Measurements from ENCODE around the gene ST6GALNAC1.
"Not testable (repeated sequence)": the region's sequence is repeated elsewhere in the genome, so short reads cannot be mapped to it uniquely, and the experiment has no call there.

Gene ST6GALNAC1

GRCh38 chr17:76611080-76611749 lies 32.3 kb downstream of the ST6GALNAC1 start:
- DNase-seq: not testable (repeated sequence)

DNA sequence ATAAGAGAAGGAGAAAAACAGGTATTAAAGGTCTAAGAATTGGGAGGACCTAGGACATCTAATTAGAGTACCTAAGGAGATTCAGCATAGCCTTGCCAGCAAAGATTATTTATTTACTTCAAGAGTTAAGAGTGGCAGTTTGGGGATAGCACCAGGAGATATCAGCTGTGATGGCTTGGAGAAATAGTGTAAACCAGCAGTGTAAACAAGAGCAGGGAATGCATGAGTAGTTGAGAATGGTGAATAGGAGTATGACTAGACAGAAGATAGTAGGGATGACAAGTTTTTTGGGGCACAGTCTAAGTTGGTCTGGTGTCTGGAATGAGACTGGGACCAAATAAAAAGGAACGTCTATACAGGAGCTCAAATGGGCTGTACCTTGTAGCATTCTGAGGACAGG lies 36.9 kb downstream of the ST6GALNAC1 start:
- DNase-seq: not testable (repeated sequence)

GRCh38 chr17:76601065-76601464 lies 42.5 kb downstream of the ST6GALNAC1 start:
- DNase-seq: no peak

GRCh38 chr17:76599694-76600460 lies 43.7 kb downstream of the ST6GALNAC1 start:
- no peak for DNase-seq

GRCh38 chr17:76598004-76598439 lies 45.5 kb downstream of the ST6GALNAC1 start:
- DNase-seq: no peak

DNA sequence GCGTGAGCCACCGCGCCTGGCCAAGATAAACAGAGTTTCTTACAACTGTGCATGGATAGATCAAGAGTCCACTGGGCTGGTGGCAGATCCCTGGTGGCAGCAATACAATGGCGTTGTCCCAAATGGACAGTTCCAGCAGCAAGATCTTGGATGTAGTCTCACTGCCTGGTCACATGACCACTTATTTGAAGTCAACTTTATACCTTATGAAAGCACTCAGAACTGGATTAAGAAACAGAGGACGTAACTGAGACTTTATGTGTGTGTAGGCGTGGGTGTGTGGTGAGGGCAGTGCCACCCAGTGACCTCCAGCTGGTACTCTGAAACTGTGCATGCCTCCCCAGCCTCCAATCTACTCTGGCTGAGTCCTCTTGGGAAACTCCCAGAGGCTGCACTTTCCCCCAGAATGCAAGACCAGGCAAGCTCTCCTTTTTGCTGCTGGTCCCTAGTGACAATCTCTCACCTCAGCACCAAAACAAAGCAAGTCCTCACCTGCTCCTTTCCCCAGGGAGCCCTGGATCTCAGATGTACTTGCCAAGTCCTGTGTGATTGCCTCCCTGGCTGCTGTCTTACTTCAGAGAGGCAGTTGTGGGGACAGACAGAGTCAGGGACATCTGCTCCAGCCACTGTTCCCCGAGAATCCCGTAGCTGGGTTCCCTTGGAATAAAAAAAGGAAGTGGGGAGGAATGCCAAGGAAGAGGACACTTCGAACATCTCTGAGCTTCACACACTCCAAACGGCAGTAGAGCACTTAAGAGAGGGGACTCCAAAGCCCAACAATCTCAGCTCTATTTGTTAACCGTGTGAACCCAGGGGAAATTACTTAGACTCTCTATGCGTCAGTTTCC lies 46.2 kb downstream of the ST6GALNAC1 start:
- no peak for DNase-seq

- DNase-seq: no peak
Observed at GRCh38 chr17:76594690-76595089, 48.9 kb downstream of the ST6GALNAC1 start.

- DNase-seq: no peak
Observed at GRCh38 chr17:76593959-76594358, 49.6 kb downstream of the ST6GALNAC1 start.

- DNase-seq: no peak
Observed at GRCh38 chr17:76593384-76593826, 50.2 kb downstream of the ST6GALNAC1 start.

DNA sequence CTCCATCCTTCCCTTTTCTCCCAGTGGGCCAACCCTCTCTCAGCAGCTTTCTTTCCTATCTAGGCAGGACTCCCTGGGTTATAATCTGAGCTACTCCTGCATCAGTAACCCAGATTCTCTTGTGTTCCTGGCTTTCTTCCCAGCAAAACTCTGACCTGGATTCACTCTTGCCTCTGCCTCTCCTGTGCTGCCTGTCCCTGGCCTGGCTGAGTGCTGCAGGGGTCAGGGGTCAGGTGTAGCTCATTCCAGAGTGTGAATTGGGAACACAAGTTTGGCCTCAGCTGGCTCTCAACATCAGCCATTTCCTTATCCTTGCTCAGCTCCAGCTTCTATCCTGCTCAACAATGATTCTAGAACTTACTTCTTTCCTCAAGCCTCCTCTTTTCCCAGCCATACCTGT lies 55.4 kb downstream of the ST6GALNAC1 start:
- no peak for DNase-seq

DNA sequence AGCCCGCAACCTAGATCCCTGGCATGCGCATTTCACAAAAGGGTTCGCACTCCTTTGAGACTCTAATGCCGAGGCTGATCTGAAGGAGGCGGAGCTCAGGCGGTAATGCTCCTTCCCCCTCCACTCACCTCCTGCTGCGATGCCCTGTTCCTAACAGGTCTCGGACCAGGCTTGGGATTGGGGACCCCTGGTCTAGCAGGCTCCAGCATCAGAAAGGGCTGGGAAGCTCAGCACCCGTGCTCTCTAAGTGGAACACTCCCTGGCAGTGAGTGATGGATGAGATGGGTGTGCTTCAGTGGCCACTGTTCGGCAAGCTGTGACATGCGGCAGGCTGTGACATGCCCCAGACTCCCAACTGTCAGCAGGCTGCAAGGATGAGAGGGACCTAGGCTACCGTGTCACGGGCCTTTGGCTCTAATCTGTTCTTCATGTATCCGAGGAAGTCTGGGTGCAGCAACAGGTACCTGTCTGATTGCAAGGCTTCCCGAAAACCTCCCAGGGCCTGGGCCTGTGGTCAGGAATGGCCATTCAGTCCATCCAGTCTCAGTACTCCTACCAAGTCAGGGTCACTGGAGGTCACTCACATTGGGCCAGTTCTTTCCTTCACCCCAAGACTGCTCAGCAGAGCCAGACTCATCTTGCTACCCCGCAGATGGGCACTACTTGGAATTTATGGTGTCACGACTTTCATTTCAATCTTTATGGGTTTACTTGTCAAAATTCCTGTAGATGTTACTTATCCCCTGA lies 56.6 kb downstream of the ST6GALNAC1 start:
- DNase-seq: no peak

DNA sequence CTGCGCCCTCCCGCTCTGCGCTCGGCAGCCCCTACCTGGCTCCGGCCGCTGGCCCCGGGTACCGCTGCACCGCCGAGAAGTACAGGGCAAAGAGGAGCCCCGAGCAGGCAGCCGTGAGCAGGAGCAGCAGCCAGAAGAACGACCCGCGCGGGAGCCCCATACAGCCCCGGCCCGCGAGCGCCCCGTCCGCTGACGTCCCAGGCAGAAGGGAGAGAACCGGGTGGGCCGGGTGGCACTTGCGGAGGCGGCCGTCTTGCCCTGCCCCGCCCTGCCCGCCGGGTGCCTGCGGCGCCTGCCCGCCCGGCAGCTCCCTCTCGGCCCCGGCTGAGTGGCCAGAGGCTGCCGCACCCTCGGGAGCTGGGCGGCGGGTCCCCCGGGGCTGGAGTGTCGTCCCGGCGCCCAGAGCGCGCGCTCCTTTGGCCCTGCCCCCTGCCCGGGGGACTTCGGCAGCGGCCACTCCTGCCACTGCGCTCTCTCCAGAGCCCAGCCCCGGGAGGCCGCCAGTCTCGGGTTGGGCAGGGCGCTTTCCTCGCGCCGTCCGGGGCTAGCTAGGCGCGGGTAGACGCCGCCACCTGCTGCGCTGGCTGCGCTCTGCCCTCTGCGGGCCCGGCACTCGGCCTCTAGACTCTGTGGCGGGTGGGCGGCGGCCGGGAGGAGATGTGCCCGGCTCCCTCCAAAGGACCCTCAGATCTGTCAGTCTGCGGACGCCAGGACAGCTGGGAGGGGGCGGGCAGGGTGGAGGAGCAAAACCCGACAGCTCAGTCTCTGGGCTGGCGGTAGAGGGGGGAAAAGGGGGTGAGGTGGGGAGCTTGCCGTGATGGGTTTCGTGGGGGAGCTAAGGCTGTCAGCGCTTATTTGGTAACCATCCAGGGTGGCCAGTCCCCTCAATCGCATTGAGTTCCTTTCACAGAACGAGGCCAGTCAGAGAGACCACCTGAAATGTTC lies 57.6 kb downstream of the ST6GALNAC1 start, which contains the start of gene ST6GALNAC2:
TSS of gene ST6GALNAC2 (minus strand) at position 212 of the 945 bp plus-strand sequence. CDS start at position 160, 52 bp downstream.
- peak; percentile 36 for DNase-seq

DNA sequence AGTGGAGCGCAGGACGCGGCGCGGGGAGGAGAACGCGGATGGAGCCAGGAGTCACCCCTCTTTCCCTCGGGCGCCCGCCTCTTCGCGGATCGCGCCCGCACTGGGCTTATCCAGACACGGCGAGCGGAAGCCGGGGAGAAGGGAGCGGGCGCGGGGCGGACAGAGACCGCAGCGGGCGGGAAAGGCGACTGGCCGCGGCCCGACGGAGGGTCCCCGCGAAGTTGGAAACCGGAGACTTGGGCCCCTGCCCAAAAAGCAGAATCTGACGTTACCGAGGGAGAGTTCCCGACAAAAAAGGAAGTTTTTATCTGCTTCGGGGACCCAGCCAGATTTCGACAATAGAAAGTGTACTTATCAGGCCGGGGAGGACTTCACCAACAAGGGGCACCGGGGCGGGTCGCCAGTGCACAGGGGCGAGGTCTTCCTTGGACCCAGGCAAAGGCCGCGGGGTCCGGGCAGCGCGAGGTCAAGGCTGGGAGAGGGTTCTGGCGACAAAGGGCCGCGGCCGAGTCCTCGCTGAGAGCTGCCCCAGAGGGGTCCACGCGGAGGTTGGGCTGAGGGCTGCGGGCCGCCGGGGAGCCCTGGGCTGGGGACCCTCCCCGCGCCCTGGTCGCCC lies 58.4 kb downstream of the ST6GALNAC1 start:
- no peak for DNase-seq

DNA sequence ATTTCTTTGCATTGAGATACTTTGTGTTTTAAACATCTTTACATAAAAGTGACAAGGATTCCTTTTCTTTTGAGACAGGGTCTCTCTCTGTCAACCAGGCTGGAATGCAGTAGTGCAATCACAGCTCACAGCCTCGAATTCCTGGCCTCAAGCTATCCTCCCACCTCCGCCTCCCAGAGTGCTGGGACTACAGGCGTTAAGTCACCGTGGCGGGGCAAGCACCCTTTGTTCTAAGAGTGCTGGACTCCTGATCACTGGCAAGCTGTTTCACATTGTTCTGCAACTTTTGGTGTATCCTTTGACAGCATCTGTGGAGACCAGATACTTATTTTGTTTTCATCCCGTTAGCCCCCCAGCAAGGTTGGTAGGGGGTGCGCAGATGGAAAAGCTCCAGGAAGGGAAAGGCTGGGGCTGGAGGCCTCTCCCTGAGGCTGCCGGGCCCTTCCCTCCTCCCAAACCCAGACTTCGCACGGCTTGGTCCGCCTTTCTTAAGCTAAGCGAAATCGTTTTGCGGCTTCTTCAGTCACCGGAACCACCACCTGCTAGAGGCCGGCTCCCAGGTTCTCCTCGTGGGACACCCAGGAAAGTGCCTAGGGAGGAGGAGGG lies 59.0 kb downstream of the ST6GALNAC1 start:
- DNase-seq: no peak

- DNase-seq: no peak
Observed at GRCh38 chr17:76582660-76583059, 60.9 kb downstream of the ST6GALNAC1 start.

- DNase-seq: no peak
Observed at GRCh38 chr17:76581515-76581914, 62.0 kb downstream of the ST6GALNAC1 start.

DNA sequence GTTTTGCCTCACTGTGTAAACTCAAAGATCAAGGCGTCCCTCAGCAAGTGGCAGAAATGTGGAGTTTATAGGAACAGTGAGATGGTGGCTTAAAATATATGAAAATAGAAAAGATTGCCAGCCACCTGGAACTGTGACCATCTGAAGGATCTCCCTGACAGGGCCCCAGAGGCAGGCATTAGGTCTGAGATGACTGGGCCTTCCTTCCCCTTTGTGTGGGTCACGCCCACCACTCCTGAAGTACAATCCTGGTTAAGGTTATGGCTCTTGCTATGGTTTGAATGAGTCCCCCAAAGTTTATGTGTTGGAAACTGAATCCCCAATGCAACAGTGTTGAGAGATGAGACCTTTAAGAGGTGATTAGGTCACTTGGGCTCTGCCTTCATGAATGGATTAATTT lies 64.3 kb downstream of the ST6GALNAC1 start:
- no peak for DNase-seq

- no peak for DNase-seq
Observed at GRCh38 chr17:76578376-76578775, 65.2 kb downstream of the ST6GALNAC1 start.

- no peak for DNase-seq
Observed at GRCh38 chr17:76577876-76578275, 65.7 kb downstream of the ST6GALNAC1 start.

DNA sequence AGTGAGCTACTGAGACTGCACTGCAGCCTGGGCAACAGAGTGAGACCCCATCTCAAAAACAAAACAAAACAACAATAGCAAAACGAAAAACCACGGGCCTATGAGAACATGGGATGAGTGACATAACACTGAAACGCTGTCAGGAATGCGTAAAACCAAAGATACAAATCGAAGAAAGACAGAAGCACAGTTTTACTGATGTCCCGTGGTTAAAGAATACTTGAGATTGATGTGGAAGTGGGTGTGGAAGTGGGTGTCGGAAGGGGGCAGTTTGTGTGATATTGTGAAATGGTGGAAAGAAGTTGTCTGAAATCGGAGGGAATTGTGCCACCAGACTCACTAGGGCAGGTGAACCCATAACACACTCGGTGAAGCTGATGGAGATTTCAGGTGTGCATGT lies 67.4 kb downstream of the ST6GALNAC1 start:
- no peak for DNase-seq
